Measurements from ENCODE around the gene POU5F2. TPM values are rescaled to one million over a fixed set of nuclear protein-coding genes. Genes with fewer than 3 reads are reported as not detected.

The POU5F2 gene
- total and polyA plus RNA-seq, 2 donors (not counting 1 experiment from before 2014, with no cell fraction given) = 0.12 to 4.6 TPM

GRCh38 chr5:93691997-93692396 is 49.4 kb downstream of the POU5F2 start:
- Histone ChIP-seq H3K9me3 (ENCODE audit: control extremely low read depth in 1 of 3, control insufficient read depth in 2 of 3, insufficient read depth in 1 of 3, low read length in 2 of 3) (peaks cover 0 to 21% (median 3%) of the 10 kb centered on the region in 3 donors), H2AFZ (ENCODE audit: insufficient read depth, low read depth, low read length, poor library complexity, severe bottlenecking) (no peak overlapping the region), H3K27me3 (replicated peaks in 1 of 4; ENCODE audit: control extremely low read depth in 1 of 4, control insufficient read depth in 3 of 4, insufficient read depth in 4 of 4, low read length in 3 of 4) (no peaks in the 10 kb centered on the region), H3K36me3 (replicated peaks in 1 of 2; ENCODE audit: control extremely low read depth in 1 of 2, control insufficient read depth in 1 of 2, extremely low read depth in 1 of 2, insufficient read depth in 2 of 2, low read length in 1 of 2) (no peaks in the 10 kb centered on the region), H3K4me3 (ENCODE audit: control extremely low read depth in 1 of 5, extremely low read depth in 1 of 5, insufficient read depth in 1 of 5, low read depth in 2 of 5, low read length in 4 of 5) (no peak overlapping the region), H3K4me1 (ENCODE audit: control insufficient read depth in 2 of 2, insufficient read depth in 2 of 2, low read length in 2 of 2) (no peaks in the 10 kb centered on the region), H3K27ac (ENCODE audit: low read length in 2 of 2) (no peak overlapping the region), H3K9ac (ENCODE audit: low read length) (no peak overlapping the region), H3K4me2 (replicated peaks; ENCODE audit: low read depth, low read length, poor library complexity, severe bottlenecking) (no peak overlapping the region), H3K79me2 (ENCODE audit: control insufficient read depth, insufficient read depth, low read length) (no peaks in the 10 kb centered on the region), H4K20me1 (ENCODE audit: control insufficient read depth, insufficient read depth, low read length, poor library complexity, severe bottlenecking) (no peaks in the 10 kb centered on the region)
- DNase-seq = no peak
- no peaks in the 10 kb centered on the region for H3K4me1 Mint-ChIP-seq
- H3K4me3 Mint-ChIP-seq = no peak overlapping the region
- ChIA-PET POLR2A (no interaction called here), CTCF (interaction anchor here (1.1 kb wide), 1 partner anchor 222 kb away, joined by 3 read pairs; no protein-coding TSS in a partner anchor)
- no CpG with 5 or more reads among the region's 4 CpGs for WGBS (ENCODE audit: insufficient coverage)
- TF ChIP-seq CTCF (IDR thresholded peaks at IDR 0.05) = no peak
- no peak for TF ChIP-seq EZH2 (IDR thresholded peaks at IDR 0.05; ENCODE audit: borderline replicate concordance, insufficient read depth, low read depth, low read length, poor library complexity, severe bottlenecking)
- H3K27ac Mint-ChIP-seq = no peak overlapping the region
- intact Hi-C loops (cut with micrococcal nuclease) = no loop called here
- ATAC-seq (ENCODE audit: low read depth) = no peak
- H3K9me3 Mint-ChIP-seq (ENCODE audit: insufficient read depth) = peaks cover 17% of the 10 kb centered on the region
- no peaks in the 10 kb centered on the region for H3K27me3 Mint-ChIP-seq

Other genes with a start within 250 kb of the POU5F2 start
- gene NR2F1-AS1, start 160.4 kb downstream of the POU5F2 start, total RNA-seq = not detected in 2 replicates
- not detected in 2 replicates for gene NR2F1-AS1, start 160.4 kb downstream of the POU5F2 start, polyA plus RNA-seq
- gene NR2F1, start 158.4 kb downstream of the POU5F2 start, total RNA-seq = not detected in 2 replicates
- not detected in 2 replicates for gene NR2F1, start 158.4 kb downstream of the POU5F2 start, polyA plus RNA-seq

Data from B cell (primary cell).